Left ventricle myocardium inferior (tissue), 1 donor: Measurements from ENCODE around the gene HOXD10. TPM values are rescaled to one million over a fixed set of nuclear protein-coding genes. Genes with fewer than 3 reads are reported as not detected.

Source experiments
- DNase-seq: peaks from one replicate; pipeline ENCODE4 v3.0.0-alpha.2; 2020
- H3K27ac ChIP-seq: fragments of 200-600 bp; replicated peaks from 2 replicates; pipeline ENCODE4 v1.8.0; 2021
- H3K27me3 ChIP-seq: fragments of 200-600 bp; 2 replicates; pipeline ENCODE4 v1.8.0; 2021; ENCODE audit warnings: low read depth
- H3K36me3 ChIP-seq: fragments of 200-600 bp; 2 replicates; pipeline ENCODE4 v1.8.0; 2021
- H3K4me1 ChIP-seq: fragments of 200-600 bp; 2 replicates; pipeline ENCODE4 v1.8.0; 2021
- H3K4me3 ChIP-seq: fragments of 200-600 bp; 2 replicates; pipeline ENCODE4 v1.8.0; 2021; ENCODE audit warnings: mild to moderate bottlenecking, moderate library complexity
- H3K9me3 ChIP-seq: fragments of 200-600 bp; replicated peaks from 2 replicates; pipeline ENCODE4 v1.8.0; 2021
- CTCF ChIP-seq: fragments of 200-600 bp; IDR thresholded peaks from 2 replicates; pipeline ENCODE4 v1.8.0; 2021; ENCODE audit warnings: antibody characterized with exemption, mild to moderate bottlenecking, borderline replicate concordance
- intact Hi-C: fragments of 100-400 bp; cut with micrococcal nuclease; formaldehyde crosslinking; loops from one replicate; pipeline ENCODE4 v1.11.0; 2022
- total RNA-seq: library from RNA; stranded (reverse); fragmentation: NEBNext Ultra II Directional; extraction: Animal tissue kit (Norgen Biotek cat#: 25700); gene quantifications from one replicate; pipeline ENCODE4 v1.2.1, GENCODE V29; 2021
- donor health status: DM: no; HTN: yes; CAD: no; lungs with severe emphysema.

HOXD10 gene
- total RNA-seq, 1 donor from 2014 or later = not detected

GRCh38 chr2:176132205-176133171, 15.9 kb downstream of the HOXD10 start:
- Histone ChIP-seq H3K36me3 (no peaks in the 10 kb centered on the region), H3K9me3 (no peaks in the 10 kb centered on the region), H3K4me3 (peak overlapping the region; percentile 62), H3K27ac (peak overlapping the region; percentile 33), H3K27me3 (peaks cover 99% of the 10 kb centered on the region), H3K4me1 (peaks cover 32% of the 10 kb centered on the region)
- no peak for DNase-seq
- no peak for TF ChIP-seq CTCF
- intact Hi-C loops = loop anchor here (10.0 kb wide), 1 partner anchor 682 kb away; no protein-coding TSS in a partner anchor

- Histone ChIP-seq H3K27ac (no peak overlapping the region), H3K4me3 (no peak overlapping the region), H3K36me3 (no peaks in the 10 kb centered on the region), H3K9me3 (no peaks in the 10 kb centered on the region), H3K27me3 (peaks cover 100% of the 10 kb centered on the region), H3K4me1 (peaks cover 32% of the 10 kb centered on the region)
- intact Hi-C loops = loop anchor here (10.0 kb wide), 1 partner anchor 681 kb away; no protein-coding TSS in a partner anchor
- DNase-seq = no peak
- no peak for TF ChIP-seq CTCF
Measured at GRCh38 chr2:176133389-176133788, 16.8 kb downstream of the HOXD10 start.

GRCh38 chr2:176134035-176134434, 17.5 kb downstream of the HOXD10 start:
- Histone ChIP-seq H3K27ac (no peak overlapping the region), H3K4me3 (no peak overlapping the region), H3K9me3 (no peaks in the 10 kb centered on the region), H3K4me1 (peaks cover 26% of the 10 kb centered on the region), H3K36me3 (no peaks in the 10 kb centered on the region), H3K27me3 (peaks cover 100% of the 10 kb centered on the region)
- TF ChIP-seq CTCF = no peak
- no peak for DNase-seq
- intact Hi-C loops = loop anchor here (10.0 kb wide), 1 partner anchor 681 kb away; no protein-coding TSS in a partner anchor

GRCh38 chr2:176135035-176135440, 18.5 kb downstream of the HOXD10 start:
- Histone ChIP-seq H3K36me3 (no peaks in the 10 kb centered on the region), H3K27me3 (peaks cover 100% of the 10 kb centered on the region), H3K4me1 (peaks cover 25% of the 10 kb centered on the region), H3K4me3 (no peak overlapping the region), H3K27ac (peak overlapping the region; percentile 1), H3K9me3 (no peaks in the 10 kb centered on the region)
- TF ChIP-seq CTCF = no peak
- intact Hi-C loops = loop anchor here (5.0 to 10.0 kb wide), 3 partner anchors 417 to 680 kb away; no protein-coding TSS in a partner anchor
- DNase-seq = no peak

- no peak for TF ChIP-seq CTCF
- intact Hi-C loops = loop anchor here (5.0 to 10.0 kb wide), 3 partner anchors 416 to 678 kb away; no protein-coding TSS in a partner anchor
- Histone ChIP-seq H3K27me3 (peaks cover 100% of the 10 kb centered on the region), H3K4me1 (peaks cover 27% of the 10 kb centered on the region), H3K27ac (peak overlapping the region; percentile 71), H3K9me3 (no peaks in the 10 kb centered on the region), H3K36me3 (no peaks in the 10 kb centered on the region), H3K4me3 (peak overlapping the region; percentile 64)
- no peak for DNase-seq
Measured at GRCh38 chr2:176136374-176137251, 20.0 kb downstream of the HOXD10 start.
